HG03060 (cell line): Measurements from ENCODE around the gene OR52N1.

Experiments used
- ATAC-seq: cut with Tn5 transposase; IDR thresholded peaks from one replicate; pipeline ENCODE4 v1.9.1; 2021; ENCODE audit warnings: low read depth, moderate number of reproducible peaks; ENCODE audit not compliant: unreplicated experiment

Gene OR52N1

GRCh38 chr11:5791165-5791564, at the start of gene OR52N1:
Gene OR52N1 (minus strand): TSS chr11:5791265. CDS start chr11:5788816, 2,449 bp downstream.
- no peak for ATAC-seq

- ATAC-seq: no peak
Observed at GRCh38 chr11:5837695-5838094, 46.6 kb upstream of the OR52N1 start.

- ATAC-seq: no peak
Observed at GRCh38 chr11:5833446-5833845, 42.4 kb upstream of the OR52N1 start.

- no peak for ATAC-seq
Observed at GRCh38 chr11:5831196-5831829, 40.2 kb upstream of the OR52N1 start.

- no peak for ATAC-seq
Observed at GRCh38 chr11:5818245-5818886, 27.3 kb upstream of the OR52N1 start.

GRCh38 chr11:5815534-5815933, 24.5 kb upstream of the OR52N1 start:
- peak; percentile 37 for ATAC-seq

GRCh38 chr11:5809905-5810795, 19.1 kb upstream of the OR52N1 start:
- ATAC-seq: no peak

GRCh38 chr11:5809122-5809519, 18.1 kb upstream of the OR52N1 start:
- peak; percentile 17 for ATAC-seq

- ATAC-seq: peak; percentile 75
Observed at GRCh38 chr11:5808500-5809121, 17.5 kb upstream of the OR52N1 start, which contains the start of gene OR52N2. Gene OR52N2 (plus strand): TSS chr11:5808924. CDS start chr11:5820336, 11,412 bp downstream.

GRCh38 chr11:5807580-5807979, 16.5 kb upstream of the OR52N1 start:
- no peak for ATAC-seq

- ATAC-seq: no peak
Observed at GRCh38 chr11:5803982-5804381, 12.9 kb upstream of the OR52N1 start.

- ATAC-seq: no peak
Observed at GRCh38 chr11:5796541-5796940, 5.5 kb upstream of the OR52N1 start.

GRCh38 chr11:5783255-5783654, 7.8 kb downstream of the OR52N1 start, which contains the start of gene OR52N5:
Gene OR52N5 (minus strand): TSS chr11:5783355. CDS start chr11:5778634, 4,721 bp downstream.
- no peak for ATAC-seq

GRCh38 chr11:5767056-5767455, 24.0 kb downstream of the OR52N1 start:
- ATAC-seq: no peak

GRCh38 chr11:5753943-5754342, 37.1 kb downstream of the OR52N1 start, which contains the start of gene OR52N4:
Gene OR52N4 (plus strand): TSS chr11:5754243. CDS start chr11:5754741, 498 bp downstream.
- ATAC-seq: no peak

GRCh38 chr11:5749836-5750235, 41.2 kb downstream of the OR52N1 start:
- ATAC-seq: no peak

- no peak for ATAC-seq
Observed at GRCh38 chr11:5746614-5747013, 44.5 kb downstream of the OR52N1 start.

GRCh38 chr11:5738431-5738830, 52.6 kb downstream of the OR52N1 start:
- no peak for ATAC-seq

GRCh38 chr11:5737670-5738392, 53.2 kb downstream of the OR52N1 start:
- no peak for ATAC-seq

GRCh38 chr11:5737091-5737490, 54.0 kb downstream of the OR52N1 start:
- no peak for ATAC-seq
